GM18502 (cell line): ENCODE data around the gene RASSF5.

ENCODE experiments used
- ATAC-seq: cut with Tn5 transposase; IDR thresholded peaks from one replicate; pipeline ENCODE4 v1.9.1; 2021; ENCODE audit warnings: mild to moderate bottlenecking; ENCODE audit not compliant: unreplicated experiment, poor library complexity

The RASSF5 gene

GRCh38 chr1:206538901-206539640, 31.7 kb downstream of the RASSF5 start:
- no peak for ATAC-seq

GRCh38 chr1:206540044-206540780, 32.9 kb downstream of the RASSF5 start:
- ATAC-seq = no peak

- no peak for ATAC-seq
Observed at GRCh38 chr1:206541236-206541833, 34.0 kb downstream of the RASSF5 start.

GRCh38 chr1:206544562-206545257, 37.4 kb downstream of the RASSF5 start:
- no peak for ATAC-seq

- no peak for ATAC-seq
Observed at GRCh38 chr1:206545351-206545750, 38.0 kb downstream of the RASSF5 start.

- no peak for ATAC-seq
Observed at GRCh38 chr1:206547104-206547503, 39.8 kb downstream of the RASSF5 start.

- ATAC-seq = no peak
Observed at GRCh38 chr1:206550446-206550845, 43.1 kb downstream of the RASSF5 start.

GRCh38 chr1:206551296-206551985, 44.1 kb downstream of the RASSF5 start:
- no peak for ATAC-seq

GRCh38 chr1:206551986-206552326, 44.6 kb downstream of the RASSF5 start:
- no peak for ATAC-seq

- ATAC-seq = no peak
Observed at GRCh38 chr1:206554211-206554610, 46.9 kb downstream of the RASSF5 start.

- no peak for ATAC-seq
Observed at GRCh38 chr1:206554701-206555472, 47.6 kb downstream of the RASSF5 start.

- no peak for ATAC-seq
Observed at GRCh38 chr1:206555473-206555935, 48.2 kb downstream of the RASSF5 start.

GRCh38 chr1:206556047-206556749, 48.9 kb downstream of the RASSF5 start:
- ATAC-seq = peak; percentile 3

GRCh38 chr1:206556750-206557635, 49.7 kb downstream of the RASSF5 start:
- ATAC-seq = peak; percentile 58

- ATAC-seq = no peak
Observed at GRCh38 chr1:206557636-206558473, 50.5 kb downstream of the RASSF5 start.

- ATAC-seq = no peak
Observed at GRCh38 chr1:206558794-206559671, 51.7 kb downstream of the RASSF5 start.
